Measurements from ENCODE around the gene SF3B2.

SF3B2 gene

GRCh38 chr11:66015454-66015881, 36.7 kb upstream of the SF3B2 start:
- Histone ChIP-seq H3K79me2 (ENCODE audit: insufficient read depth, low read length) (no peaks in the 10 kb centered on the region), H3K36me3 (ENCODE audit: insufficient read depth, low read length) (no peaks in the 10 kb centered on the region), H3K4me2 (ENCODE audit: insufficient read depth, low read length) (no peak overlapping the region), H3K27ac (ENCODE audit: low read length) (no peak overlapping the region), H2AFZ (ENCODE audit: low read depth, low read length) (no peak overlapping the region), H3K9ac (ENCODE audit: low read depth, low read length) (no peak overlapping the region), H4K20me1 (ENCODE audit: insufficient read depth, low read length) (peaks cover 3% of the 10 kb centered on the region; the same call in 1 of the 2 replicates), H3K9me3 (ENCODE audit: insufficient read depth, low read length, severe bottlenecking) (no peaks in the 10 kb centered on the region), H3K4me1 (ENCODE audit: insufficient read depth, low read length) (no peaks in the 10 kb centered on the region), H3K4me3 (ENCODE audit: low read depth in 1 of 2, low read length in 2 of 2) (no peak overlapping the region), H3K27me3 (ENCODE audit: insufficient read depth, low read length, poor library complexity) (no peaks in the 10 kb centered on the region)
- ATAC-seq (ENCODE audit: insufficient read depth, low read depth) (0 out of 3 replicates have a peak, but pooled peaks have one; percentile 35), DNase-seq (no peak)
- TF ChIP-seq CTCF (IDR thresholded peaks at IDR 0.05; ENCODE audit: borderline replicate concordance, extremely low read depth, low read length, poor library complexity, severe bottlenecking) (no peak), EZH2 (IDR thresholded peaks at IDR 0.05; ENCODE audit: borderline replicate concordance, low read depth, low read length, severe bottlenecking) (no peak)

- Histone ChIP-seq H3K4me1 (ENCODE audit: insufficient read depth, low read length) (no peaks in the 10 kb centered on the region), H4K20me1 (ENCODE audit: insufficient read depth, low read length) (peaks cover 3% of the 10 kb centered on the region; the same call in 1 of the 2 replicates), H2AFZ (ENCODE audit: low read depth, low read length) (no peak overlapping the region), H3K79me2 (ENCODE audit: insufficient read depth, low read length) (no peaks in the 10 kb centered on the region), H3K27me3 (ENCODE audit: insufficient read depth, low read length, poor library complexity) (no peaks in the 10 kb centered on the region), H3K27ac (ENCODE audit: low read length) (no peak overlapping the region), H3K4me2 (ENCODE audit: insufficient read depth, low read length) (no peak overlapping the region), H3K4me3 (ENCODE audit: low read depth in 1 of 2, low read length in 2 of 2) (no peak overlapping the region), H3K9ac (ENCODE audit: low read depth, low read length) (no peak overlapping the region), H3K9me3 (ENCODE audit: insufficient read depth, low read length, severe bottlenecking) (no peaks in the 10 kb centered on the region), H3K36me3 (ENCODE audit: insufficient read depth, low read length) (no peaks in the 10 kb centered on the region)
- TF ChIP-seq CTCF (IDR thresholded peaks at IDR 0.05; ENCODE audit: borderline replicate concordance, extremely low read depth, low read length, poor library complexity, severe bottlenecking) (no peak), EZH2 (IDR thresholded peaks at IDR 0.05; ENCODE audit: borderline replicate concordance, low read depth, low read length, severe bottlenecking) (no peak)
- no peak for DNase-seq
- ATAC-seq (ENCODE audit: insufficient read depth, low read depth), result no peak
These were observed 36.0 kb upstream of the SF3B2 start for GRCh38 chr11:66015936-66016792.

DNA sequence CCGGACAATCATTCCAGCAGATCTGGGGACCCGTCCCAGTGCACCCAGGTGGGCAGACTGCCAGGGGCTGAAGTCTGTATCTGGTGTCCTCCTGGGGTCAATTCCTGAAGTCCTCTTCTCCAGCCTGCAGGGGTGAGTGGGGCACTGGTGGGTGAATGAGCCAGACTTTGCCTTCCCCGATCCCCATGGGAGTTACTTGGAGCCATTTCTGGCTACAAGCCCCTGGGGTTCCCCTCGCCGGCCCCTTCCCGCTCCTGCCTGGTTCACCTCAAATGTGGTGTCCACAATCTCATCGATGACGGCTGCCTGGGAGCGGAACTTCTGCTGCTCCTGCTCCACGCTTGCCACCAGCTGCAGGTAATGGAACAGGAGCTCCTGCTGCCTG, 35.4 kb upstream of the SF3B2 start:
- TF ChIP-seq CTCF (IDR thresholded peaks at IDR 0.05; ENCODE audit: borderline replicate concordance, extremely low read depth, low read length, poor library complexity, severe bottlenecking) (no peak), EZH2 (IDR thresholded peaks at IDR 0.05; ENCODE audit: borderline replicate concordance, low read depth, low read length, severe bottlenecking) (no peak)
- H3K4me3 ChIP-seq (ENCODE audit: low read depth in 1 of 2, low read length in 2 of 2), result no peak overlapping the region
- DNase-seq (no peak), ATAC-seq (ENCODE audit: insufficient read depth, low read depth) (no peak)
- H4K20me1 ChIP-seq (ENCODE audit: insufficient read depth, low read length), result peaks cover 3% of the 10 kb centered on the region; the same call in 1 of the 2 replicates
- no peak overlapping the region for H3K9ac ChIP-seq (ENCODE audit: low read depth, low read length)
- H3K36me3 ChIP-seq (ENCODE audit: insufficient read depth, low read length), result no peaks in the 10 kb centered on the region
- no peaks in the 10 kb centered on the region for H3K27me3 ChIP-seq (ENCODE audit: insufficient read depth, low read length, poor library complexity)
- H3K4me1 ChIP-seq (ENCODE audit: insufficient read depth, low read length), result no peaks in the 10 kb centered on the region
- H3K27ac ChIP-seq (ENCODE audit: low read length), result no peak overlapping the region
- H3K9me3 ChIP-seq (ENCODE audit: insufficient read depth, low read length, severe bottlenecking), result no peaks in the 10 kb centered on the region
- H2AFZ ChIP-seq (ENCODE audit: low read depth, low read length), result no peak overlapping the region
- H3K79me2 ChIP-seq (ENCODE audit: insufficient read depth, low read length), result no peaks in the 10 kb centered on the region
- no peak overlapping the region for H3K4me2 ChIP-seq (ENCODE audit: insufficient read depth, low read length)

All from DND-41 (cell line).